HG02623 (cell line): ENCODE data around the gene CHTOP.

Source experiments
- ATAC-seq: cut with Tn5 transposase; IDR thresholded peaks from one replicate; pipeline ENCODE4 v1.9.1; 2021; ENCODE audit warnings: moderate library complexity; ENCODE audit not compliant: unreplicated experiment

Gene CHTOP

GRCh38 chr1:153683854-153684253 lies 50.0 kb downstream of the CHTOP start:
- ATAC-seq: no peak

- no peak for ATAC-seq
Measured at GRCh38 chr1:153684892-153685291, 51.0 kb downstream of the CHTOP start.

GRCh38 chr1:153685544-153686340 lies 51.9 kb downstream of the CHTOP start:
- no peak for ATAC-seq

- ATAC-seq: no peak
Measured at GRCh38 chr1:153687346-153688125, 53.7 kb downstream of the CHTOP start.

- ATAC-seq: no peak
Measured at GRCh38 chr1:153688276-153688675, 54.4 kb downstream of the CHTOP start.

GRCh38 chr1:153688736-153689328 lies 55.0 kb downstream of the CHTOP start:
- no peak for ATAC-seq

GRCh38 chr1:153693466-153693865 lies 59.6 kb downstream of the CHTOP start:
- no peak for ATAC-seq
